Right lobe of liver (tissue), 6 donors: Measurements from ENCODE around the gene RAPGEF3. TPM values are rescaled to one million over a fixed set of nuclear protein-coding genes. Genes with fewer than 3 reads are reported as not detected.

Experiments
- ATAC-seq, 4 donors: fragments of 200-7000 bp; cut with Tn5 transposase; one replicate each; pipeline ENCODE4 v1.9.1; 2020; ENCODE audit warnings: mild to moderate bottlenecking in 4 of 4, moderate library complexity in 4 of 4
- DNase-seq, 3 donors: peaks; one replicate each; pipeline ENCODE4 v3.0.0-alpha.2; 2020
- H3K27ac ChIP-seq, 3 donors: fragments of 200-600 bp; one replicate each; pipeline ENCODE4 v1.8.0; 2022
- H3K27me3 ChIP-seq, 2 donors: fragments of 200-600 bp; one replicate each; pipeline ENCODE4 v1.8.0; 2022
- H3K36me3 ChIP-seq, 4 donors: fragments of 200-600 bp; sonication (generic) in 1 of 4; one replicate each; pipeline versions ENCODE4 v1.5.1 to v1.8.0; 2017 to 2022; ENCODE audit warnings: control low read depth in 1 of 4
- H3K4me1 ChIP-seq, 4 donors: fragments of 200-600 bp; sonication (generic) in 1 of 4; one replicate each; pipeline versions ENCODE4 v1.5.1 to v1.8.0; 2017 to 2022; ENCODE audit warnings: control low read depth in 1 of 4
- H3K4me3 ChIP-seq, 3 donors: fragments of 200-600 bp; one replicate each; pipeline ENCODE4 v1.8.0; 2022
- H3K9me3 ChIP-seq, 4 donors: fragments of 200-600 bp; sonication (generic) in 1 of 4; one replicate each; pipeline versions ENCODE4 v1.5.1 to v1.8.0; 2017 to 2022; ENCODE audit warnings: control low read depth in 1 of 4
- POLR2A ChIP-seq: fragments of 450-650 bp; IDR thresholded peaks from one replicate; pipeline ENCODE4 v1.6.1; 2017; ENCODE audit warnings: antibody characterized with exemption, mild to moderate bottlenecking
- WGBS: methylation state at CpG from one replicate; pipeline ENCODE4 v1.1.6; 2018; ENCODE audit warnings: low coverage, low lambda C conversion rate; ENCODE audit not compliant: insufficient coverage; ENCODE audit errors: missing lambda C conversion rate; 5-methylcytosine and 5-hydroxymethylcytosine counted together
- intact Hi-C, 2 donors: fragments of 100-400 bp; cut with DNase I; formaldehyde crosslinking; loops; one replicate each; pipeline versions ENCODE4 v1.11.2 to v1.14.1; 2022
- total RNA-seq, 6 experiments: library from RNA; depleted of rRNA in 2 of 6; stranded (reverse); fragments of >200 nt in 2 of 6; fragmentation: NEBNext Ultra II Directional in 3 of 6; extraction: Animal tissue kit (Norgen Biotek cat#: 25700) in 3 of 6; gene quantifications; one replicate each; pipeline versions ENCODE4 v1.1.0 to v1.2.4, GENCODE V29; 2016 to 2023
- TF ChIP-seq, protein P1 (sequence below), 4 donors: fragments of 200-600 bp in 3 of 4; fragments of 450-650 bp in 1 of 4; IDR thresholded peaks; one replicate each; pipeline versions ENCODE4 v1.5.1 to v1.8.0; 2016 to 2022; ENCODE audit warnings: antibody characterized with exemption in 4 of 4, mild to moderate bottlenecking in 2 of 4
- donor health status: DM: no; HTN: yes; CAD: no.
- donor health status: DM: no; HTN: no; CAD: no.
- donor health status: DM: no; HTN: no; CAD: no.
- donor health status: DM: no; HTN: yes; CAD: no.
- donor health status: DM: no; HTN: yes; CAD: no.

The RAPGEF3 gene
- total RNA-seq, 6 experiments from 2014 or later, result 0.81 to 4.6 (median 2.6) TPM

DNA sequence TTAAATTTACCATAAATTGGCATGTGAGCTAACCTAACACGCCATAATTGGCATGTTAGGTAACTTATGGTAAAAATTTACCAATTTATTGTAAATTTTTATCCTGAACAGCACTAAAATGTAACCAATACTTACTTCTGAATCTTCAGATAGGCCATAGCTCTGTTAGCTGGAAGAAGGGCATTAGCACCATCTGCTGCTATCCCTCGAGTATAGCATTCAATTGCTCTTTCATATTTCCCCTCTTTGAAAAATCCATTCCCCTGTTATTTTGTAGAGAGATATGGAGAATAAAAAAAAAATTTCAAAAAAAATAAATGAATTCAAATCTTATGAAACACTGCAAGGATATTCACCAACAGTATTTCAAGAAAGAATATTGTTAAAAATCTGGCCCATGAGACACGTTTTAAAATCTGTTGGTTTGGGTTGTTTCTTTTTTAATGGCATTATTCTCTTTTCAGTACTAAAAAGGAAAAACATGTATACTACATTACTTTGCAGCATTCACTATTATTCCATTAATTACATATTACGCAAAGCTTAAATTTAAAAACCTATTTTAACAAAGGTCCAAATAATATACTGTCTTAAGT, 71.9 kb downstream of the RAPGEF3 start:
- Histone ChIP-seq H3K36me3 (no peaks in the 10 kb centered on the region), H3K27me3 (no peaks in the 10 kb centered on the region), H3K27ac (no peak overlapping the region), H3K4me3 (no peak overlapping the region), H3K4me1 (no peaks in the 10 kb centered on the region), H3K9me3 (no peaks in the 10 kb centered on the region)
- ATAC-seq (peak; percentile 63 to 92 (median 82)), DNase-seq (no peak)
- WGBS, result 65% methylated on average over 4 of the region's 4 CpGs
- intact Hi-C loops, result no loop called here
- no peak for TF ChIP-seq POLR2A
- TF ChIP-seq, protein P1, sequence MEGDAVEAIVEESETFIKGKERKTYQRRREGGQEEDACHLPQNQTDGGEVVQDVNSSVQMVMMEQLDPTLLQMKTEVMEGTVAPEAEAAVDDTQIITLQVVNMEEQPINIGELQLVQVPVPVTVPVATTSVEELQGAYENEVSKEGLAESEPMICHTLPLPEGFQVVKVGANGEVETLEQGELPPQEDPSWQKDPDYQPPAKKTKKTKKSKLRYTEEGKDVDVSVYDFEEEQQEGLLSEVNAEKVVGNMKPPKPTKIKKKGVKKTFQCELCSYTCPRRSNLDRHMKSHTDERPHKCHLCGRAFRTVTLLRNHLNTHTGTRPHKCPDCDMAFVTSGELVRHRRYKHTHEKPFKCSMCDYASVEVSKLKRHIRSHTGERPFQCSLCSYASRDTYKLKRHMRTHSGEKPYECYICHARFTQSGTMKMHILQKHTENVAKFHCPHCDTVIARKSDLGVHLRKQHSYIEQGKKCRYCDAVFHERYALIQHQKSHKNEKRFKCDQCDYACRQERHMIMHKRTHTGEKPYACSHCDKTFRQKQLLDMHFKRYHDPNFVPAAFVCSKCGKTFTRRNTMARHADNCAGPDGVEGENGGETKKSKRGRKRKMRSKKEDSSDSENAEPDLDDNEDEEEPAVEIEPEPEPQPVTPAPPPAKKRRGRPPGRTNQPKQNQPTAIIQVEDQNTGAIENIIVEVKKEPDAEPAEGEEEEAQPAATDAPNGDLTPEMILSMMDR (IDR thresholded peaks at IDR 0.05), result peak; percentile 54 to 67 (median 64)

Other genes starting within 250 kb of the RAPGEF3 start
- 10 to 100 TPM in 3 of 6 experiments, 1 to 10 TPM in 3; 6.9 to 13.2 (median 10.4) TPM for gene RPAP3, start 52.9 kb downstream of the RAPGEF3 start, total RNA-seq
- not detected for gene ENDOU, start 33.4 kb downstream of the RAPGEF3 start, total RNA-seq
- gene SLC48A1, start 14.4 kb upstream of the RAPGEF3 start, total RNA-seq, result 10 to 100 TPM; 12.4 to 20.4 (median 18.0) TPM
- gene HDAC7, start 61.0 kb upstream of the RAPGEF3 start, total RNA-seq, result 10 to 100 TPM in 2 of 6 experiments, 1 to 10 TPM in 4; 6.6 to 18.8 (median 8.4) TPM
- gene VDR, start 146.1 kb upstream of the RAPGEF3 start, total RNA-seq, result 1 to 10 TPM in 1 of 6 experiments, under 1 TPM in 5; 0.18 to 1.2 (median 0.39) TPM
- 10 to 100 TPM; 13.8 to 55.6 (median 34.7) TPM for gene TMEM106C, start 204.7 kb upstream of the RAPGEF3 start, total RNA-seq
- gene COL2A1, start 245.6 kb upstream of the RAPGEF3 start, total RNA-seq, result not detected